A549 treated with dexamethasone at 1 μM for 4 hours (cell line): Measurements from ENCODE around the gene C20orf144. TPM values are rescaled to one million over a fixed set of nuclear protein-coding genes. Genes with fewer than 3 reads are reported as not detected.

ENCODE experiments used
- total RNA-seq: library from RNA; stranded (reverse); fragments of 200-300 nt; extraction: Qiagen RNA extraction; gene quantifications from 5 replicates; pipeline ENCODE4 v1.2.3, GENCODE V29; 2022

C20orf144 gene
- 0.08 to 0.15 TPM (median 0.09 TPM) in 5 replicates for total RNA-seq

GRCh38 chr20:33662172-33662571 is at the start of gene C20orf144:
C20orf144 (plus strand) TSS chr20:33662327; CDS start chr20:33662346, 19 bp downstream.

GRCh38 chr20:33666293-33667244 is 4.4 kb downstream of the C20orf144 start, which contains the start of gene ACTL10:
ACTL10 (plus strand) TSS chr20:33666943; CDS start chr20:33667498, 555 bp downstream.

DNA sequence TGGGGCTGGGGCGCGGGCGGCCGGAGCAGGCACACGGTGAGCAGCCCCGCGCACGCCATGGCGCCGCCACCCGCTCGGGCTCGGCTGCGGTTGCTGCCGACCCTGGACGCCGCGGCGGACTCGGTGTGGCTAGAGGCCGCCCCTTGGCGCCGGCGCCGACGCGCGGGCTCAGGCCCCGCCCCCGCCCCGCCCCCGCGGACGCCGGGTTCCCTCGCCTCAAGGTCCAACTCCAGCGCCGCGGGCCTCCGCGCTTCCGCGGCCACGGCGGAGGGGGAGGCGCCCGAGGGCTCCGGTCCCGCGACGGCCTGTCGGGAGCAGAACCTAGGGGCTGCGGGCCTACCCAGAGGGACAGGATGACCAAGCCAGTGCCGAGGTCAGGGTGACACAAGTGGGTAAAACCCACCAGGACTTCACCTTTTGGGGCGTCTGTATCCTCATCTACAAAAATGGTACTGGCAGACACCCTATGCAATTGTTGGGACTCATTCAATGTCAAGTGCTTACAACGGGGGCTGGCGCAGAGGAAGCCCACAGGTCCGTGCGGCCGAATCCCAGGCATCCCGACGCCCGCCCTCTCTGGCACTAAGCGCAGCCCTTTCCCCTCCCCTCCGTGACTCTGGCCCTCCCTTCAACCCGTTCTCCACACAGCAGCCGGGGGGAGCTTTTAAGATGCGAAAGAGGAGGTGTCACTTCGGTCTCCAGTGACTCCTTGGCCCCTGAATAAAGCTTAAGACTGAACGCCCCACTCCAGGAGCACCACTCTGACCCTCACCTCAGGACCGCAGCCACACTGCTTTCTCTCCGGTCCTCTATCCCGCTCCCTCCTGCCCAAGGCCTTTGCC is 12.4 kb downstream of the C20orf144 start, which contains the start of gene NECAB3:
Gene NECAB3, minus strand, starts transcription at position 135 of the 842 bp plus-strand sequence. Its CDS starts 76 bp downstream, at position 59.

GRCh38 chr20:33686100-33686983 is 24.2 kb downstream of the C20orf144 start, which contains the start of gene E2F1:
E2F1 (minus strand) TSS chr20:33686385; CDS start chr20:33686264, 121 bp downstream.

Other genes starting within 250 kb of the C20orf144 start
- gene SNTA1, start 218.6 kb upstream of the C20orf144 start, total RNA-seq = 8.4 to 11.5 TPM (median 10.5 TPM) in 5 replicates
- gene CBFA2T2, start 172.2 kb upstream of the C20orf144 start, total RNA-seq = 3.3 to 8.2 TPM (median 6.8 TPM) in 5 replicates
- not detected in 5 replicates for gene ACTL10, start 4.6 kb downstream of the C20orf144 start, total RNA-seq
- 5.9 to 12.2 TPM (median 11.6 TPM) in 5 replicates for gene NECAB3, start 12.1 kb downstream of the C20orf144 start, total RNA-seq
- 21.6 to 27.2 TPM (median 27.1 TPM) in 5 replicates for gene E2F1, start 24.1 kb downstream of the C20orf144 start, total RNA-seq
- 4.2 to 7.6 TPM (median 6.9 TPM) in 5 replicates for gene PXMP4, start 58.0 kb downstream of the C20orf144 start, total RNA-seq
- 2.6 to 4.8 TPM (median 4.2 TPM) in 5 replicates for gene ZNF341, start 69.7 kb downstream of the C20orf144 start, total RNA-seq
- 139 to 163 TPM (median 156 TPM) in 5 replicates for gene CHMP4B, start 149.0 kb downstream of the C20orf144 start, total RNA-seq